Fibroblast of lung (primary cell): ENCODE data around the gene CES2.

ENCODE experiments used
- EZH2 ChIP-seq: IDR thresholded peaks from 2 replicates; pipeline ENCODE4 v1.5.1; 2012; ENCODE audit warnings: low read length, control low read depth, mild to moderate bottlenecking; ENCODE audit errors: missing control alignments
- TF ChIP-seq, protein P1 (sequence below), 2 donors: IDR thresholded peaks in 1 of 2; conservative IDR thresholded peaks in 1 of 2; 1 replicate in 1 of 2; 2 replicates in 1 of 2; pipeline ENCODE4 v1.5.1; 2011 to 2012; ENCODE audit warnings: low read length in 2 of 2, control low read depth in 1 of 2, inconsistent platforms in 1 of 2, low read depth in 1 of 2, mild to moderate bottlenecking in 1 of 2

DNA sequence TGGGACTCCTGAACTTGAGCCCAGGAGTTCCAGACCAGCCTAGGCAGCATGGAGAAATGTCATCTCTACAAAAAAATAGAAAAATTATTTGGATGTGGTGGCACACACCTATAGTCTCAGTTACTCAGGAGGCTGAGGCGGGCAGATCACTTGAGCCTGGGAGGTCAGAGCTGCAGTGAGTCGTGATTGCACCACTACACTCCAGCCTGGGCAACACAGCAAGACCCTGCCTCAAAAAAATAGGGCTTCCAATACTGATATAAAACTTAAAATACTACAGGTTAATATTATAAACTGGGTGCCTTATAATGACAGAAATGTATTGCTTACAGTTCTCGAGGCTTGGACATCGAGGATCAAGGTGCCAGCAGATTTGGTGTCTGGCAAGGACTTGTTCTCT, 10.6 kb downstream of the CES2 start:
- TF ChIP-seq, protein P1, sequence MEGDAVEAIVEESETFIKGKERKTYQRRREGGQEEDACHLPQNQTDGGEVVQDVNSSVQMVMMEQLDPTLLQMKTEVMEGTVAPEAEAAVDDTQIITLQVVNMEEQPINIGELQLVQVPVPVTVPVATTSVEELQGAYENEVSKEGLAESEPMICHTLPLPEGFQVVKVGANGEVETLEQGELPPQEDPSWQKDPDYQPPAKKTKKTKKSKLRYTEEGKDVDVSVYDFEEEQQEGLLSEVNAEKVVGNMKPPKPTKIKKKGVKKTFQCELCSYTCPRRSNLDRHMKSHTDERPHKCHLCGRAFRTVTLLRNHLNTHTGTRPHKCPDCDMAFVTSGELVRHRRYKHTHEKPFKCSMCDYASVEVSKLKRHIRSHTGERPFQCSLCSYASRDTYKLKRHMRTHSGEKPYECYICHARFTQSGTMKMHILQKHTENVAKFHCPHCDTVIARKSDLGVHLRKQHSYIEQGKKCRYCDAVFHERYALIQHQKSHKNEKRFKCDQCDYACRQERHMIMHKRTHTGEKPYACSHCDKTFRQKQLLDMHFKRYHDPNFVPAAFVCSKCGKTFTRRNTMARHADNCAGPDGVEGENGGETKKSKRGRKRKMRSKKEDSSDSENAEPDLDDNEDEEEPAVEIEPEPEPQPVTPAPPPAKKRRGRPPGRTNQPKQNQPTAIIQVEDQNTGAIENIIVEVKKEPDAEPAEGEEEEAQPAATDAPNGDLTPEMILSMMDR (conservative IDR thresholded peaks at IDR 0.05 in 1 of 2, IDR thresholded peaks at IDR 0.05 in 1 of 2; ENCODE audit: low read depth in 1 of 2, low read length in 2 of 2) = no peak
- no peak for TF ChIP-seq EZH2
